KMS-11 (cell line): ENCODE measurements around the gene SNAPC1.
A peak's percentile ranks its signal among the peaks of the same experiment; 100 is the strongest.

Source experiments
- H2AFZ ChIP-seq: fragments of 200-600 bp; sonication (generic); 2 replicates; pipeline ENCODE4 v1.6.1; 2016; ENCODE audit warnings: antibody characterized with exemption, mixed run types, low read depth
- H3K27ac ChIP-seq: fragments of 200-600 bp; sonication (generic); 2 replicates; pipeline ENCODE4 v1.6.1; 2016; ENCODE audit warnings: mild to moderate bottlenecking, mixed run types
- H3K27me3 ChIP-seq: fragments of 200-600 bp; sonication (generic); 2 replicates; pipeline ENCODE4 v1.6.1; 2017; ENCODE audit warnings: mild to moderate bottlenecking, low read depth, mixed run types, moderate library complexity; ENCODE audit not compliant: insufficient read depth
- H3K36me3 ChIP-seq: fragments of 200-600 bp; sonication (generic); 2 replicates; pipeline ENCODE4 v1.6.1; 2017; ENCODE audit warnings: mild to moderate bottlenecking, mixed run types; ENCODE audit not compliant: insufficient read depth
- H3K4me1 ChIP-seq: fragments of 200-600 bp; sonication (generic); 2 replicates; pipeline ENCODE4 v1.6.1; 2016; ENCODE audit warnings: mild to moderate bottlenecking, low read depth, mixed run types; ENCODE audit not compliant: poor library complexity, severe bottlenecking
- H3K4me2 ChIP-seq: fragments of 200-600 bp; sonication (generic); 2 replicates; pipeline ENCODE4 v1.7.0; 2016; ENCODE audit warnings: mild to moderate bottlenecking, mixed run types
- H3K4me3 ChIP-seq: fragments of 200-600 bp; sonication (generic); IDR thresholded peaks from 2 replicates; pipeline ENCODE4 v1.6.1; 2017; ENCODE audit warnings: low read depth, low read length, mixed read lengths; ENCODE audit not compliant: insufficient read depth
- H3K79me2 ChIP-seq: fragments of 200-600 bp; sonication (generic); 2 replicates; pipeline ENCODE4 v1.6.1; 2016; ENCODE audit warnings: low read depth, mixed run types; ENCODE audit not compliant: insufficient read depth
- H3K9ac ChIP-seq: fragments of 200-600 bp; sonication (generic); 2 replicates; pipeline ENCODE4 v1.6.1; 2016; ENCODE audit warnings: mild to moderate bottlenecking, mixed run types
- H4K20me1 ChIP-seq: fragments of 200-600 bp; sonication (generic); 2 replicates; pipeline ENCODE4 v1.6.1; 2016; ENCODE audit warnings: mild to moderate bottlenecking, mixed run types; ENCODE audit not compliant: insufficient read depth
- CTCF ChIP-seq: fragments of 200-600 bp; sonication (generic); conservative IDR thresholded peaks from 2 replicates; pipeline ENCODE4 v1.6.1; 2017; ENCODE audit warnings: low read depth, mild to moderate bottlenecking, antibody characterized with exemption, low read length, moderate library complexity, mixed read lengths

Gene SNAPC1

GRCh38 chr14:61761959-61762786, at the start of gene SNAPC1:
Gene SNAPC1, plus strand, starts transcription at chr14:61762420. Its CDS starts 41 bp downstream, at chr14:61762461.
- peak within 1 kb of the TSS; percentile 71 for H3K4me2 ChIP-seq
- H3K4me3 ChIP-seq, result no peak within 1 kb of the TSS
- H3K4me1 ChIP-seq, result no peaks in the 10 kb centered on the region
- H3K36me3 ChIP-seq, result no peaks in the 10 kb centered on the region
- no peaks in the 10 kb centered on the region for H3K27me3 ChIP-seq
- H2AFZ ChIP-seq, result peak within 1 kb of the TSS; percentile 94
- peak within 1 kb of the TSS; percentile 60 for H3K27ac ChIP-seq
- no peaks in the 10 kb centered on the region for H4K20me1 ChIP-seq
- no peaks in the 10 kb centered on the region for H3K79me2 ChIP-seq
- TF ChIP-seq CTCF, result no peak
- peak within 1 kb of the TSS; percentile 49; the same call in 1 of the 2 replicates for H3K9ac ChIP-seq

- Histone ChIP-seq H3K4me1 (no peaks in the 10 kb centered on the region), H3K9ac (no peak overlapping the region), H3K4me2 (no peak overlapping the region)
Observed at GRCh38 chr14:61713724-61714437, 48.3 kb upstream of the SNAPC1 start.

GRCh38 chr14:61716956-61717355, 45.3 kb upstream of the SNAPC1 start:
- H3K27ac ChIP-seq, result no peak overlapping the region
- H3K4me1 ChIP-seq, result no peaks in the 10 kb centered on the region
- H3K27me3 ChIP-seq, result no peaks in the 10 kb centered on the region
- no peak overlapping the region for H3K9ac ChIP-seq
- H3K4me3 ChIP-seq, result no peak overlapping the region
- peaks cover 65% of the 10 kb centered on the region; the same call in 1 of the 2 replicates for H3K79me2 ChIP-seq
- no peak overlapping the region for H2AFZ ChIP-seq
- no peaks in the 10 kb centered on the region for H3K36me3 ChIP-seq
- H3K4me2 ChIP-seq, result no peak overlapping the region
- no peak for TF ChIP-seq CTCF
- H4K20me1 ChIP-seq, result no peaks in the 10 kb centered on the region

More at GRCh38 chr14:61713724-61714437, 48.3 kb upstream of the SNAPC1 start:
- Histone ChIP-seq H3K36me3 (no peaks in the 10 kb centered on the region), H3K27me3 (no peaks in the 10 kb centered on the region), H2AFZ (no peak overlapping the region), H3K4me3 (no peak overlapping the region), H4K20me1 (peaks cover 4% of the 10 kb centered on the region; the same call in 1 of the 2 replicates), H3K79me2 (peaks cover 85% of the 10 kb centered on the region), H3K27ac (no peak overlapping the region)
- no peak for TF ChIP-seq CTCF

- no peak for TF ChIP-seq CTCF
- no peaks in the 10 kb centered on the region for H3K27me3 ChIP-seq
- H3K4me3 ChIP-seq, result no peak overlapping the region
- H4K20me1 ChIP-seq, result no peaks in the 10 kb centered on the region
- peaks cover 56% of the 10 kb centered on the region; the same call in 1 of the 2 replicates for H3K79me2 ChIP-seq
- H3K9ac ChIP-seq, result no peak overlapping the region
- H2AFZ ChIP-seq, result no peak overlapping the region
- H3K4me1 ChIP-seq, result no peaks in the 10 kb centered on the region
- no peaks in the 10 kb centered on the region for H3K36me3 ChIP-seq
- no peak overlapping the region for H3K4me2 ChIP-seq
- H3K27ac ChIP-seq, result no peak overlapping the region
Observed at GRCh38 chr14:61718039-61718438, 44.2 kb upstream of the SNAPC1 start.
